OCI-LY3 (cell line): ENCODE results near the gene C9orf85.

Source experiments
- H2AFZ ChIP-seq: fragments of 200-600, 300-600 bp; shearing (Covaris generic); 2 replicates; pipeline ENCODE4 v1.6.0; 2014; ENCODE audit warnings: antibody characterized with exemption, low read depth, low read length
- H3K27ac ChIP-seq: fragments of 200-600, 300-600 bp; sonication (generic); 2 replicates; pipeline ENCODE4 v1.5.1; 2014; ENCODE audit warnings: mild to moderate bottlenecking, low read length, moderate library complexity, mixed read lengths
- H3K27me3 ChIP-seq: fragments of 200-600, 300-600 bp; sonication (generic); 2 replicates; pipeline ENCODE4 v1.6.1; 2014; ENCODE audit warnings: low read depth, low read length, mixed read lengths
- H3K36me3 ChIP-seq: fragments of 200-600, 300-600 bp; sonication (generic); replicated peaks from 2 replicates; pipeline ENCODE3; 2014; ENCODE audit warnings: low read depth, low read length, mixed read lengths
- H3K4me1 ChIP-seq: fragments of 300-600, 200-600 bp; sonication (generic); 2 replicates; pipeline ENCODE4 v1.6.1; 2014; ENCODE audit warnings: low read length, mixed read lengths
- H3K4me2 ChIP-seq: fragments of 200-600, 300-600 bp; sonication (generic); 2 replicates; pipeline ENCODE4 v1.6.1; 2014; ENCODE audit warnings: low read length, mixed read lengths
- H3K4me3 ChIP-seq: fragments of 300-600, 200-600 bp; sonication (generic); 2 replicates; pipeline ENCODE4 v1.5.1; 2014; ENCODE audit warnings: antibody characterized with exemption, mild to moderate bottlenecking, low read length, moderate library complexity
- H3K79me2 ChIP-seq: fragments of 300-600, 200-600 bp; shearing (Covaris generic); 2 replicates; pipeline ENCODE4 v1.6.1; 2014; ENCODE audit warnings: mild to moderate bottlenecking, low read length, mixed read lengths
- H3K9ac ChIP-seq: fragments of 300-600, 200-600 bp; shearing (Covaris generic); 2 replicates; pipeline ENCODE4 v1.6.0; 2014; ENCODE audit warnings: mild to moderate bottlenecking, low read length, moderate library complexity
- H3K9me3 ChIP-seq: fragments of 200-600, 300-600 bp; shearing (Covaris generic); 2 replicates; pipeline ENCODE4 v1.6.1; 2014; ENCODE audit warnings: low read length, mixed read lengths; ENCODE audit not compliant: insufficient read depth
- H4K20me1 ChIP-seq: fragments of 200-600, 300-600 bp; sonication (generic); 2 replicates; pipeline ENCODE4 v1.6.1; 2016; ENCODE audit warnings: low read length, mixed read lengths; ENCODE audit not compliant: insufficient read depth
- CTCF ChIP-seq: fragments of 200-600, 300-600 bp; sonication (generic); IDR thresholded peaks from 2 replicates; pipeline ENCODE4 v1.5.1; 2014; ENCODE audit warnings: antibody characterized with exemption, low read length, low read depth
- EZH2phosphoT487 ChIP-seq: fragments of 200-600 bp; shearing (Covaris generic); IDR thresholded peaks from 2 replicates; pipeline ENCODE4 v1.6.1; 2018; ENCODE audit warnings: antibody characterized with exemption, mixed run types, low read depth

Gene C9orf85

GRCh38 chr9:72022841-72023240 lies 111.4 kb downstream of the C9orf85 start:
- Histone ChIP-seq H3K27ac (no peak overlapping the region), H3K36me3 (no peaks in the 10 kb centered on the region), H3K79me2 (no peaks in the 10 kb centered on the region), H2AFZ (no peak overlapping the region), H4K20me1 (no peaks in the 10 kb centered on the region), H3K9ac (no peak overlapping the region), H3K4me2 (no peak overlapping the region), H3K4me1 (no peaks in the 10 kb centered on the region), H3K9me3 (no peaks in the 10 kb centered on the region), H3K27me3 (no peaks in the 10 kb centered on the region), H3K4me3 (no peak overlapping the region)
- no peak for TF ChIP-seq EZH2phosphoT487
- no peak for TF ChIP-seq CTCF
